K562 (cell line): ENCODE data around the gene IMPA2.

Experiments
- BCLAF1 ChIP-seq, 2 experiments: fragments of 450-650 bp in 1 of 2; IDR thresholded peaks; 2 replicates each; pipeline ENCODE4 v1.6.1; 2011 to 2017; ENCODE audit warnings: low read depth in 2 of 2, antibody characterized with exemption in 1 of 2, borderline replicate concordance in 1 of 2, low read length in 1 of 2, mild to moderate bottlenecking in 1 of 2, mixed read lengths in 1 of 2; ENCODE audit not compliant: control insufficient read depth in 1 of 2
- CBFB ChIP-seq: sonication (generic); formaldehyde crosslinking; IDR thresholded peaks from 2 replicates; pipeline ENCODE4 v1.4.0; 2020; ENCODE audit warnings: mild to moderate bottlenecking, missing genetic modification reagents
- CEBPB ChIP-seq: fragments of 450-650 bp; IDR thresholded peaks from 2 replicates; pipeline ENCODE4 v1.6.1; 2016; ENCODE audit warnings: missing genetic modification characterization, missing compliant biosample characterization
- CHCHD3 ChIP-seq: fragments of 250-450 bp; sonication (Bioruptor Pico); IDR thresholded peaks from 2 replicates; pipeline ENCODE4 v2.1.2; 2022; ENCODE audit warnings: mild to moderate bottlenecking
- CREB5 ChIP-seq: fragments of 250-450 bp; sonication (Bioruptor Pico); IDR thresholded peaks from 2 replicates; pipeline ENCODE4 v1.5.0; 2020; ENCODE audit warnings: mild to moderate bottlenecking
- CTCF ChIP-seq, 3 experiments: IDR thresholded peaks in 2 of 3; conservative IDR thresholded peaks in 1 of 3; 2 replicates each; pipeline ENCODE4 v1.5.1; 2011 to 2012; ENCODE audit warnings: low read length in 3 of 3, mild to moderate bottlenecking in 3 of 3, control low read depth in 2 of 3, improper control_type of control experiment in 1 of 3, inconsistent platforms in 1 of 3, low read depth in 1 of 3, mixed read lengths in 1 of 3, moderate library complexity in 1 of 3; ENCODE audit not compliant: insufficient read depth in 2 of 3
- CXXC5 ChIP-seq: fragments of 250-450 bp; sonication (Bioruptor Pico); IDR thresholded peaks from 2 replicates; pipeline ENCODE4 v1.8.0; 2022; ENCODE audit warnings: inconsistent platforms, mild to moderate bottlenecking, moderate library complexity
- EZH2 ChIP-seq: IDR thresholded peaks from 2 replicates; pipeline ENCODE4 v1.6.1; 2012; ENCODE audit warnings: low read depth, mild to moderate bottlenecking, inconsistent platforms, low read length, borderline replicate concordance
- MYC ChIP-seq, 2 experiments: fragments of 250-450 bp in 1 of 2; sonication (Bioruptor Pico) in 1 of 2; IDR thresholded peaks; 2 replicates each; pipeline versions ENCODE4 v1.5.1 to v1.6.1; 2012 to 2021; ENCODE audit warnings: low read depth in 2 of 2, borderline replicate concordance in 1 of 2, improper control_type of control experiment in 1 of 2, low read length in 1 of 2, mild to moderate bottlenecking in 1 of 2, moderate library complexity in 1 of 2
- POLR2AphosphoS2 ChIP-seq: IDR thresholded peaks from 2 replicates; pipeline ENCODE4 v1.6.1; 2012; ENCODE audit warnings: low read length, improper control_type of control experiment
- RFX1 ChIP-seq: fragments of 450-650 bp; IDR thresholded peaks from 2 replicates; pipeline ENCODE4 v1.6.1; 2016; ENCODE audit warnings: mild to moderate bottlenecking, moderate library complexity
- SP2 ChIP-seq: IDR thresholded peaks from 2 replicates; pipeline ENCODE4 v1.6.1; 2011; ENCODE audit warnings: mild to moderate bottlenecking, low read depth, low read length, moderate library complexity; ENCODE audit not compliant: poor library complexity, severe bottlenecking; ENCODE audit errors: extremely low read depth
- U2AF2 ChIP-seq: fragments of 200-400 bp; formaldehyde crosslinking; optimal IDR thresholded peaks from 2 replicates; pipeline ENCODE3; 2017; ENCODE audit warnings: low read depth, mild to moderate bottlenecking, low read length

GRCh38 chr18:11948852-11949523 is 32.3 kb upstream of the IMPA2 start:
- no peak for TF ChIP-seq BCLAF1 (IDR thresholded peaks at IDR 0.05; ENCODE audit: borderline replicate concordance in 1 of 2, control insufficient read depth in 1 of 2, low read depth in 2 of 2, low read length in 1 of 2)
- TF ChIP-seq CHCHD3 (CRISPR knock-in tag): no peak
- no peak for TF ChIP-seq CEBPB (tag)
- TF ChIP-seq SP2: no peak
- no peak for TF ChIP-seq CREB5 (CRISPR knock-in tag)
- no peak for TF ChIP-seq CBFB (CRISPR knock-in tag)
- no peak for TF ChIP-seq CTCF (IDR thresholded peaks at IDR 0.05 in 2 of 3, conservative IDR thresholded peaks at IDR 0.05 in 1 of 3; ENCODE audit: insufficient read depth in 2 of 3, low read depth in 1 of 3, low read length in 3 of 3)
- TF ChIP-seq POLR2AphosphoS2: no peak
- no peak for TF ChIP-seq EZH2
- no peak for TF ChIP-seq MYC (IDR thresholded peaks at IDR 0.05; ENCODE audit: low read depth, low read length)
- no peak for TF ChIP-seq MYC (CRISPR knock-in tag; IDR thresholded peaks at IDR 0.05; ENCODE audit: borderline replicate concordance, low read depth)
- no peak for TF ChIP-seq CXXC5 (CRISPR knock-in tag)
- TF ChIP-seq RFX1: no peak
- TF ChIP-seq U2AF2: no peak
